Central memory CD8-positive, alpha-beta T cell (primary cell): ENCODE data around the gene BRD9.
A peak's percentile ranks its signal among the peaks of the same experiment; 100 is the strongest.
"Not testable (repeated sequence)": the region's sequence is repeated elsewhere in the genome, so short reads cannot be mapped to it uniquely, and the experiment has no call there.

Source experiments
- ATAC-seq: fragments of 150-1000 bp; cut with Tn5 transposase; replicated peaks from 2 replicates; pipeline ENCODE4 v1.10.0; 2022; ENCODE audit warnings: mild to moderate bottlenecking, moderate FRiP score, moderate number of reproducible peaks; ENCODE audit not compliant: poor library complexity, severe bottlenecking; ENCODE audit errors: extremely low read depth
- DNase-seq, 2 donors: peaks; one replicate each; pipeline ENCODE4 v3.0.0; 2021; ENCODE audit warnings: low spot score in 2 of 2
- H3K27ac Mint-ChIP-seq: one replicate; pipeline ENCODE4 v1.8.0; 2022; ENCODE audit warnings: low read depth, mild to moderate bottlenecking, moderate library complexity, mixed read lengths
- H3K27me3 Mint-ChIP-seq: one replicate; pipeline ENCODE4 v1.8.0; 2022; ENCODE audit warnings: mixed read lengths
- H3K36me3 Mint-ChIP-seq: one replicate; pipeline ENCODE4 v1.8.0; 2022; ENCODE audit warnings: mild to moderate bottlenecking, moderate library complexity, mixed read lengths; ENCODE audit not compliant: insufficient read depth
- H3K4me1 Mint-ChIP-seq: one replicate; pipeline ENCODE4 v1.8.0; 2022; ENCODE audit warnings: mixed read lengths
- H3K4me3 Mint-ChIP-seq: one replicate; pipeline ENCODE4 v1.8.0; 2022; ENCODE audit warnings: mild to moderate bottlenecking, moderate library complexity, mixed read lengths
- H3K9me3 Mint-ChIP-seq: one replicate; pipeline ENCODE4 v1.8.0; 2022; ENCODE audit warnings: mixed read lengths

The BRD9 gene

GRCh38 chr5:892394-893136 lies at the start of gene BRD9, which contains the start of gene TRIP13:
Gene BRD9 (minus strand): TSS chr5:892801. CDS start chr5:892657, 144 bp downstream.
Gene TRIP13 (plus strand): TSS chr5:892884. CDS start chr5:892999, 115 bp downstream.
- DNase-seq = peak; percentile 66 to 68

DNA sequence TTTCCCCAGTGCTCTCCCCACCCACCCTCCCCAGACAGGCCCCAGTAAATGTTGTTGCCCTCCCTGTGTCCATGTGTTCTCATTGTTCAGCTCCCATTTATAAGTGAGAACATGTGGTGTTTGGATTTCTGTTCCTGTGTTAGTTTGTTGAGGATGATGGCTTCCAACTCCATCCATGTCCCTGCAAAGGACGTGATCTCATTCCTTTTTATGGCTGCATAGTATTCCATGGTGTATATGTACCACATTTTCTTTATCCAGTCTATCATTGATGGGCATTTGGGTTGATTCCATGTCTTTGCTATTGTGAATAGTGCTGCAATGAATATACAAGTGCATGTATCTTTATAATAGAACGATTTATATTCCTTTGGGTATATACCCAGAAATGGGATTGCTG lies 48.1 kb upstream of the BRD9 start:
- not testable (repeated sequence) for H3K4me3 Mint-ChIP-seq, DNase-seq, ATAC-seq, H3K9me3 Mint-ChIP-seq, H3K27ac Mint-ChIP-seq, H3K4me1 Mint-ChIP-seq, H3K36me3 Mint-ChIP-seq
- H3K27me3 Mint-ChIP-seq = peaks cover 35% of the 10 kb centered on the region

More at GRCh38 chr5:892394-893136, at the start of gene BRD9, which contains the start of gene TRIP13:
- peaks cover 23% of the 10 kb centered on the region for H3K36me3 Mint-ChIP-seq
- H3K4me1 Mint-ChIP-seq = peaks cover 21% of the 10 kb centered on the region
- peak within 1 kb of the TSS; percentile 90 for H3K27ac Mint-ChIP-seq
- no peaks in the 10 kb centered on the region for H3K27me3 Mint-ChIP-seq
- peak within 1 kb of the TSS; percentile 82 for H3K4me3 Mint-ChIP-seq
- H3K9me3 Mint-ChIP-seq = no peaks in the 10 kb centered on the region
- ATAC-seq = peak; percentile 98

GRCh38 chr5:939368-939767 lies 46.8 kb upstream of the BRD9 start:
- Mint-ChIP-seq H3K4me1 (no peaks in the 10 kb centered on the region), H3K27ac (no peak overlapping the region), H3K4me3 (no peak overlapping the region), H3K36me3 (peaks cover 1% of the 10 kb centered on the region), H3K27me3 (peaks cover 24% of the 10 kb centered on the region), H3K9me3 (no peaks in the 10 kb centered on the region)
- DNase-seq (no peak), ATAC-seq (no peak)

- Mint-ChIP-seq H3K4me1 (no peaks in the 10 kb centered on the region), H3K4me3 (no peak overlapping the region), H3K27ac (no peak overlapping the region), H3K9me3 (no peaks in the 10 kb centered on the region), H3K36me3 (peaks cover 1% of the 10 kb centered on the region), H3K27me3 (peaks cover 3% of the 10 kb centered on the region)
- DNase-seq (no peak), ATAC-seq (no peak)
These were observed 44.7 kb upstream of the BRD9 start for GRCh38 chr5:937151-937924.

GRCh38 chr5:936149-937144 lies 43.8 kb upstream of the BRD9 start:
- no peaks in the 10 kb centered on the region for H3K9me3 Mint-ChIP-seq
- H3K4me3 Mint-ChIP-seq = no peak overlapping the region
- H3K27me3 Mint-ChIP-seq = no peaks in the 10 kb centered on the region
- ATAC-seq (no peak), DNase-seq (no peak)
- H3K27ac Mint-ChIP-seq = no peak overlapping the region
- peaks cover 1% of the 10 kb centered on the region for H3K36me3 Mint-ChIP-seq
- no peaks in the 10 kb centered on the region for H3K4me1 Mint-ChIP-seq

- H3K36me3 Mint-ChIP-seq = peaks cover 1% of the 10 kb centered on the region
- ATAC-seq = no peak
- no peak overlapping the region for H3K4me3 Mint-ChIP-seq
- H3K27ac Mint-ChIP-seq = no peak overlapping the region
- DNase-seq = no peak
- H3K4me1 Mint-ChIP-seq = no peaks in the 10 kb centered on the region
- no peaks in the 10 kb centered on the region for H3K9me3 Mint-ChIP-seq
- H3K27me3 Mint-ChIP-seq = no peaks in the 10 kb centered on the region
These were observed 43.0 kb upstream of the BRD9 start for GRCh38 chr5:935510-936084.

- ATAC-seq, H3K9me3 Mint-ChIP-seq, H3K4me3 Mint-ChIP-seq, H3K4me1 Mint-ChIP-seq, H3K36me3 Mint-ChIP-seq, DNase-seq, H3K27me3 Mint-ChIP-seq, H3K27ac Mint-ChIP-seq: not testable (repeated sequence)
These were observed 41.9 kb upstream of the BRD9 start for GRCh38 chr5:934381-934967.

- not testable (repeated sequence) for H3K9me3 Mint-ChIP-seq, H3K4me3 Mint-ChIP-seq, H3K4me1 Mint-ChIP-seq, H3K27me3 Mint-ChIP-seq, H3K36me3 Mint-ChIP-seq, DNase-seq, H3K27ac Mint-ChIP-seq, ATAC-seq
These were observed 41.4 kb upstream of the BRD9 start for GRCh38 chr5:933951-934350.

- Mint-ChIP-seq H3K4me3 (no peak overlapping the region), H3K27me3 (peaks cover 9% of the 10 kb centered on the region), H3K36me3 (peaks cover 1% of the 10 kb centered on the region), H3K9me3 (no peaks in the 10 kb centered on the region), H3K27ac (no peak overlapping the region), H3K4me1 (no peaks in the 10 kb centered on the region)
- no peak for ATAC-seq
- no peak for DNase-seq
These were observed 40.8 kb upstream of the BRD9 start for GRCh38 chr5:933251-933861.

GRCh38 chr5:932628-933250 lies 40.1 kb upstream of the BRD9 start:
- peaks cover 15% of the 10 kb centered on the region for H3K27me3 Mint-ChIP-seq

DNA sequence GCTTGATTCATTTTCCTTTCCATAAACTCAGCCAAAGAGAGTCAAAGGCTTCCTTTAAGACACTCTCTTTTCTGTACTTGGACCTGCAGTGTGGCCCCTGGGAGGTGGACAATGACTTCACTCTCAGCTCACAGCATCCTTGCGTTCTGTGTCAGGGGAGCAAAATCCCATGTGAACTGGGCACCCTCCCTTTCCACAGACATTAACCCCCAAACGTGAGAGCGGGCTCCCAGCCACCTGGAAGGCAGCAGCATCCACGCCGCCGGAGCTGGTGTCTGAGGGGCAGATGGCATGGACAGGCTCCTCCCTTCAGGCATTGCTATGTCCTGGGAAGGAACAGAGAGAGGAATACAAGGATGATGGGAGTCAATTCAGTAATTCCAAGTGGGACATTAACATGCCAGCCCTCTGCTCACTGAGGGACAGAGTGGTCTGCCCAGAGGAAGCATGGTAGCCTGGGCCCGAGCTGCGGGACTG lies 39.6 kb upstream of the BRD9 start:
- peaks cover 1% of the 10 kb centered on the region for H3K36me3 Mint-ChIP-seq
- no peak overlapping the region for H3K27ac Mint-ChIP-seq
- H3K9me3 Mint-ChIP-seq = no peaks in the 10 kb centered on the region
- ATAC-seq (no peak), DNase-seq (no peak)
- peaks cover 20% of the 10 kb centered on the region for H3K27me3 Mint-ChIP-seq
- H3K4me3 Mint-ChIP-seq = no peak overlapping the region
- no peaks in the 10 kb centered on the region for H3K4me1 Mint-ChIP-seq

More at GRCh38 chr5:932628-933250, 40.1 kb upstream of the BRD9 start:
- Mint-ChIP-seq H3K27ac (no peak overlapping the region), H3K36me3 (peaks cover 1% of the 10 kb centered on the region), H3K9me3 (no peaks in the 10 kb centered on the region), H3K4me1 (no peaks in the 10 kb centered on the region), H3K4me3 (no peak overlapping the region)
- DNase-seq = no peak
- ATAC-seq = no peak
